B cell (primary cell): Measurements from ENCODE around the gene RING1. TPM values are rescaled to one million over a fixed set of nuclear protein-coding genes. Genes with fewer than 3 reads are reported as not detected.
A peak's percentile ranks its signal among the peaks of the same experiment; 100 is the strongest.

Source experiments
- ATAC-seq: fragments of 200-7000 bp; cut with Tn5 transposase; one replicate; pipeline ENCODE4 v1.10.0; 2021; ENCODE audit warnings: low read depth, mild to moderate bottlenecking, moderate number of reproducible peaks, moderate library complexity
- CTCF ChIA-PET: fragments of 350-600 bp; sonication (Branson Sonifier 250); formaldehyde crosslinking; loops from one replicate; lab custom pipeline; 2021; ENCODE audit warnings: antibody characterized with exemption, inconsistent platforms; lab: Charles Lee
- POLR2A ChIA-PET: fragments of 350-600 bp; sonication (Branson Sonifier 250); formaldehyde crosslinking; loops from one replicate; lab custom pipeline; 2021; ENCODE audit warnings: antibody characterized with exemption; lab: Charles Lee
- DNase-seq: peaks from one replicate; pipeline ENCODE4 v3.0.0; 2013
- H2AFZ ChIP-seq: 2 replicates; pipeline ENCODE4 v1.6.1; 2012; ENCODE audit warnings: mild to moderate bottlenecking, low read depth, low read length; ENCODE audit not compliant: insufficient read depth, poor library complexity, severe bottlenecking
- H3K27ac ChIP-seq, 2 donors: 1 replicate in 1 of 2; 2 replicates in 1 of 2; pipeline ENCODE4 v1.5.1; 2012 to 2013; ENCODE audit warnings: low read length in 2 of 2, mild to moderate bottlenecking in 2 of 2, moderate library complexity in 1 of 2
- H3K27me3 ChIP-seq, 4 experiments: fragments of 200-600 bp in 1 of 4; sonication (generic) in 1 of 4; replicated peaks in 1 of 4; 1 replicate in 2 of 4; 2 replicates in 2 of 4; pipeline versions ENCODE4 v1.6.1 to v1.7.0; 2013 to 2016; ENCODE audit warnings: low read length in 3 of 4, mild to moderate bottlenecking in 2 of 4, mixed read lengths in 1 of 4, moderate library complexity in 1 of 4; ENCODE audit not compliant: insufficient read depth in 4 of 4, control insufficient read depth in 3 of 4; ENCODE audit errors: control extremely low read depth in 1 of 4
- H3K36me3 ChIP-seq, 2 experiments: replicated peaks in 1 of 2; 1 replicate in 1 of 2; 2 replicates in 1 of 2; pipeline versions ENCODE4 v1.6.1 to v1.7.1; 2013; ENCODE audit warnings: low read length in 1 of 2; ENCODE audit not compliant: insufficient read depth in 2 of 2, control insufficient read depth in 1 of 2; ENCODE audit errors: control extremely low read depth in 1 of 2, extremely low read depth in 1 of 2
- H3K4me1 ChIP-seq, 2 donors: fragments of 200-600 bp in 1 of 2; sonication (generic) in 1 of 2; 1 replicate in 1 of 2; 2 replicates in 1 of 2; pipeline versions ENCODE4 v1.5.1 to v1.6.1; 2013 to 2017; ENCODE audit warnings: low read length in 2 of 2; ENCODE audit not compliant: control insufficient read depth in 2 of 2, insufficient read depth in 2 of 2
- H3K4me2 ChIP-seq: replicated peaks from 2 replicates; pipeline ENCODE3; 2012; ENCODE audit warnings: mild to moderate bottlenecking, low read depth, low read length; ENCODE audit not compliant: poor library complexity, severe bottlenecking
- H3K4me3 ChIP-seq, 5 experiments: fragments of 200-600 bp in 1 of 5; sonication (generic) in 1 of 5; 1 replicate in 3 of 5; 2 replicates in 2 of 5; pipeline versions ENCODE4 v1.5.1 to v1.7.0; 2011 to 2016; ENCODE audit warnings: low read length in 4 of 5, mild to moderate bottlenecking in 4 of 5, low read depth in 2 of 5, control low read depth in 1 of 5, moderate library complexity in 1 of 5; ENCODE audit not compliant: insufficient read depth in 1 of 5; ENCODE audit errors: control extremely low read depth in 1 of 5, extremely low read depth in 1 of 5
- H3K79me2 ChIP-seq: fragments of 200-600 bp; sonication (generic); one replicate; pipeline ENCODE4 v1.6.0; 2016; ENCODE audit warnings: low read length; ENCODE audit not compliant: control insufficient read depth, insufficient read depth
- H3K9ac ChIP-seq: fragments of 200-600 bp; sonication (generic); 2 replicates; pipeline ENCODE4 v1.6.1; 2017; ENCODE audit warnings: mild to moderate bottlenecking, low read length, moderate library complexity
- H3K9me3 ChIP-seq, 3 donors: one replicate each; pipeline versions ENCODE4 v1.6.1 to v1.7.1; 2013; ENCODE audit warnings: low read length in 2 of 3; ENCODE audit not compliant: control insufficient read depth in 2 of 3, insufficient read depth in 1 of 3; ENCODE audit errors: control extremely low read depth in 1 of 3
- H4K20me1 ChIP-seq: 2 replicates; pipeline ENCODE4 v1.6.0; 2012; ENCODE audit warnings: mild to moderate bottlenecking, low read length; ENCODE audit not compliant: insufficient read depth, control insufficient read depth, poor library complexity, severe bottlenecking
- H3K27ac Mint-ChIP-seq: one replicate; pipeline ENCODE4 v1.8.0; 2021; ENCODE audit warnings: mixed read lengths
- H3K27me3 Mint-ChIP-seq: one replicate; pipeline ENCODE4 v1.8.0; 2021; ENCODE audit warnings: mixed read lengths
- H3K4me1 Mint-ChIP-seq: one replicate; pipeline ENCODE4 v1.8.0; 2021; ENCODE audit warnings: mixed read lengths
- H3K4me3 Mint-ChIP-seq: one replicate; pipeline ENCODE4 v1.8.0; 2021; ENCODE audit warnings: mixed read lengths
- H3K9me3 Mint-ChIP-seq: one replicate; pipeline ENCODE4 v1.8.0; 2022; ENCODE audit warnings: mixed read lengths; ENCODE audit not compliant: insufficient read depth
- EZH2 ChIP-seq: IDR thresholded peaks from 2 replicates; pipeline ENCODE4 v1.6.1; 2012; ENCODE audit warnings: borderline replicate concordance, low read depth, mild to moderate bottlenecking, moderate library complexity, low read length; ENCODE audit not compliant: insufficient read depth, poor library complexity, severe bottlenecking
- WGBS: methylation state at CpG from one replicate; pipeline ENCODE4 v1.1.5; 2013; ENCODE audit warnings: missing lambda C conversion rate; ENCODE audit not compliant: insufficient coverage; 5-methylcytosine and 5-hydroxymethylcytosine counted together
- intact Hi-C: fragments of 100-400 bp; cut with micrococcal nuclease; formaldehyde crosslinking; loops from one replicate; pipeline ENCODE4 v1.10.0; 2022
- polyA plus RNA-seq: library from polyadenylated mRNA; depleted of rRNA; stranded (reverse); fragments of >200 nt; gene quantifications from 2 replicates; pipeline ENCODE4 v1.2.3, GENCODE V29; 2012
- total RNA-seq, 2 donors: library from RNA; stranded (reverse); fragments of 120-200 nt in 1 of 2; gene quantifications; 1 replicate in 1 of 2; 2 replicates in 1 of 2; pipeline versions ENCODE4 v1.2.3 to v1.2.4, GENCODE V29; 2013 to 2022
- TF ChIP-seq, protein P1 (sequence below): fragments of 200-600 bp; IDR thresholded peaks from one replicate; pipeline ENCODE4 v1.8.0; 2022; ENCODE audit warnings: antibody characterized with exemption, mild to moderate bottlenecking

The RING1 gene
- total and polyA plus RNA-seq, 2 donors (not counting 1 experiment from before 2014, with no cell fraction given): 37.1 to 44.2 TPM

- POLR2A ChIA-PET: interaction anchor here (2.0 kb wide), 1 partner anchor 9 kb away, joined by 8 read pairs; no protein-coding TSS in a partner anchor
- Mint-ChIP-seq H3K4me3 (peak overlapping the region; percentile 88), H3K27me3 (no peaks in the 10 kb centered on the region), H3K27ac (no peak overlapping the region), H3K9me3 (no peaks in the 10 kb centered on the region), H3K4me1 (peaks cover 42% of the 10 kb centered on the region)
- Histone ChIP-seq H2AFZ (peak overlapping the region; percentile 76), H3K4me3 (peak overlapping the region in 1 of 5 experiments; percentile 99), H4K20me1 (peaks cover under 1% of the 10 kb centered on the region), H3K4me2 (peak overlapping the region; percentile 92), H3K27me3 (no peaks in the 10 kb centered on the region), H3K9me3 (no peaks in the 10 kb centered on the region), H3K36me3 (peaks cover 0 to 37% of the 10 kb centered on the region in 2 experiments), H3K79me2 (peaks cover 24% of the 10 kb centered on the region), H3K27ac (no peak overlapping the region), H3K9ac (peak overlapping the region; percentile 89), H3K4me1 (peaks cover 24 to 42% of the 10 kb centered on the region in 2 donors)
- WGBS: 34% methylated on average over 13 of the region's 20 CpGs
- intact Hi-C loops: loop anchor here (10.0 kb wide), 1 partner anchor 1232 kb away; the partner anchor contains the start of gene DXO
- ATAC-seq: no peak
- no peak for TF ChIP-seq EZH2
- TF ChIP-seq, protein P1, sequence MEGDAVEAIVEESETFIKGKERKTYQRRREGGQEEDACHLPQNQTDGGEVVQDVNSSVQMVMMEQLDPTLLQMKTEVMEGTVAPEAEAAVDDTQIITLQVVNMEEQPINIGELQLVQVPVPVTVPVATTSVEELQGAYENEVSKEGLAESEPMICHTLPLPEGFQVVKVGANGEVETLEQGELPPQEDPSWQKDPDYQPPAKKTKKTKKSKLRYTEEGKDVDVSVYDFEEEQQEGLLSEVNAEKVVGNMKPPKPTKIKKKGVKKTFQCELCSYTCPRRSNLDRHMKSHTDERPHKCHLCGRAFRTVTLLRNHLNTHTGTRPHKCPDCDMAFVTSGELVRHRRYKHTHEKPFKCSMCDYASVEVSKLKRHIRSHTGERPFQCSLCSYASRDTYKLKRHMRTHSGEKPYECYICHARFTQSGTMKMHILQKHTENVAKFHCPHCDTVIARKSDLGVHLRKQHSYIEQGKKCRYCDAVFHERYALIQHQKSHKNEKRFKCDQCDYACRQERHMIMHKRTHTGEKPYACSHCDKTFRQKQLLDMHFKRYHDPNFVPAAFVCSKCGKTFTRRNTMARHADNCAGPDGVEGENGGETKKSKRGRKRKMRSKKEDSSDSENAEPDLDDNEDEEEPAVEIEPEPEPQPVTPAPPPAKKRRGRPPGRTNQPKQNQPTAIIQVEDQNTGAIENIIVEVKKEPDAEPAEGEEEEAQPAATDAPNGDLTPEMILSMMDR: no peak
- CTCF ChIA-PET: no interaction called here
- DNase-seq: no peak
Measured at GRCh38 chr6:33206864-33207551, 1.3 kb upstream of the RING1 start.
